Left cardiac atrium (tissue), 4 donors: Measurements from ENCODE around the gene MAMLD1. TPM values are rescaled to one million over a fixed set of nuclear protein-coding genes. Genes with fewer than 3 reads are reported as not detected.
"Not testable (repeated sequence)": the region's sequence is repeated elsewhere in the genome, so short reads cannot be mapped to it uniquely, and the experiment has no call there.

Experiments used
- ATAC-seq, 2 donors: fragments of 200-7000 bp; cut with Tn5 transposase; one replicate each; pipeline ENCODE4 v1.9.1; 2020; ENCODE audit warnings: mild to moderate bottlenecking in 2 of 2, moderate library complexity in 2 of 2
- DNase-seq: peaks from one replicate; pipeline ENCODE4 v3.0.0-alpha.2; 2020
- intact Hi-C, 2 donors: fragments of 100-400 bp; cut with DNase I; formaldehyde crosslinking; loops; one replicate each; pipeline versions ENCODE4 v1.14.1 to v1.15.1; 2022 to 2023
- long read RNA-seq: library from polyadenylated mRNA; unstranded; transcript quantifications from one replicate; pipeline ENCODE4 v2.0.0, GENCODE V29; 2021
- total RNA-seq, 2 donors: library from RNA; stranded (reverse); fragmentation: NEBNext Ultra II Directional; extraction: Animal tissue kit (Norgen Biotek cat#: 25700); gene quantifications; one replicate each; pipeline ENCODE4 v1.2.1, GENCODE V29; 2021
- donor health status: DM: no; HTN: yes; CAD: no.
- donor health status: DM: no; HTN: yes; CAD: no; lungs with severe emphysema.
- donor health status: DM: yes; HTN: yes; CAD: no.
- donor health status: Dilated cardiomyopathy.

The MAMLD1 gene
- 1 to 10 TPM; 2.7 to 3.2 TPM for total RNA-seq
- long read RNA-seq, partial matches to known transcripts, result 2 of 2 reads
- long read RNA-seq, other reads (novel, unspliced or antisense), result 0 of 2 reads

GRCh38 chrX:150362599-150363481 lies at the start of gene MAMLD1:
MAMLD1 (plus strand) TSS chrX:150363317; CDS start chrX:150445517, 82,200 bp downstream.
- ATAC-seq (peak; percentile 74 to 78), DNase-seq (peak; percentile 74)
- intact Hi-C loops, result loop anchor here (10.0 kb wide), 3 partner anchors 122 to 398 kb away; no protein-coding TSS in a partner anchor

- DNase-seq (no peak), ATAC-seq (peak in 1 of 2 donors; percentile 59)
- intact Hi-C loops, result no loop called here
Observed at GRCh38 chrX:150313514-150313913, 49.6 kb upstream of the MAMLD1 start.

- intact Hi-C loops, result no loop called here
- ATAC-seq (no peak), DNase-seq (no peak)
Observed at GRCh38 chrX:150314186-150314585, 48.9 kb upstream of the MAMLD1 start.

- DNase-seq (no peak), ATAC-seq (peak; percentile 43 to 53)
- intact Hi-C loops, result no loop called here
Observed at GRCh38 chrX:150316564-150316963, 46.6 kb upstream of the MAMLD1 start.

GRCh38 chrX:150323020-150323419 lies 40.1 kb upstream of the MAMLD1 start:
- intact Hi-C loops, result no loop called here
- ATAC-seq (no peak), DNase-seq (no peak)

GRCh38 chrX:150324035-150324728 lies 38.9 kb upstream of the MAMLD1 start:
- intact Hi-C loops, result no loop called here
- DNase-seq (no peak), ATAC-seq (peak in 1 of 2 donors; percentile 81)

- DNase-seq (no peak), ATAC-seq (no peak)
- intact Hi-C loops, result no loop called here
Observed at GRCh38 chrX:150324919-150325318, 38.2 kb upstream of the MAMLD1 start.

GRCh38 chrX:150326541-150327247 lies 36.4 kb upstream of the MAMLD1 start:
- peak; percentile 15 to 35 for ATAC-seq
- no peak for DNase-seq
- intact Hi-C loops, result no loop called here

GRCh38 chrX:150329282-150329681 lies 33.8 kb upstream of the MAMLD1 start:
- no peak for DNase-seq
- intact Hi-C loops, result no loop called here

GRCh38 chrX:150329868-150330267 lies 33.2 kb upstream of the MAMLD1 start:
- ATAC-seq, result no peak
- intact Hi-C loops, result no loop called here
- no peak for DNase-seq

More at GRCh38 chrX:150329282-150329681, 33.8 kb upstream of the MAMLD1 start:
- ATAC-seq, result no peak

- intact Hi-C loops, result no loop called here
- no peak for ATAC-seq
- DNase-seq, result no peak
Observed at GRCh38 chrX:150332023-150332422, 31.1 kb upstream of the MAMLD1 start.

- intact Hi-C loops, result no loop called here
- peak; percentile 31 for DNase-seq
- ATAC-seq, result peak; percentile 75 to 77
Observed at GRCh38 chrX:150334100-150334499, 29.0 kb upstream of the MAMLD1 start.

- intact Hi-C loops, result no loop called here
- DNase-seq (no peak), ATAC-seq (peak in 1 of 2 donors; percentile 50)
Observed at GRCh38 chrX:150334981-150335380, 28.1 kb upstream of the MAMLD1 start.

GRCh38 chrX:150337026-150337425 lies 26.1 kb upstream of the MAMLD1 start:
- DNase-seq (no peak), ATAC-seq (no peak)
- intact Hi-C loops, result no loop called here

GRCh38 chrX:150337536-150337935 lies 25.6 kb upstream of the MAMLD1 start:
- intact Hi-C loops, result no loop called here
- ATAC-seq (no peak), DNase-seq (no peak)

GRCh38 chrX:150338615-150339014 lies 24.5 kb upstream of the MAMLD1 start:
- intact Hi-C loops, result no loop called here
- no peak for DNase-seq
- no peak for ATAC-seq

GRCh38 chrX:150339736-150340135 lies 23.4 kb upstream of the MAMLD1 start:
- intact Hi-C loops, result no loop called here
- ATAC-seq (no peak), DNase-seq (no peak)

- ATAC-seq, DNase-seq, intact Hi-C loops: not testable (repeated sequence)
Observed at GRCh38 chrX:150340326-150340725, 22.8 kb upstream of the MAMLD1 start.

- intact Hi-C loops, result loop anchor here in 1 of 2 donors (2.0 kb wide), 1 partner anchor 59 kb away; no protein-coding TSS in a partner anchor
- ATAC-seq (no peak), DNase-seq (no peak)
Observed at GRCh38 chrX:150347471-150347870, 15.6 kb upstream of the MAMLD1 start.
